ENCODE results near the gene TLK1. TPM values are rescaled to one million over a fixed set of nuclear protein-coding genes. Genes with fewer than 3 reads are reported as not detected.

The TLK1 gene
- total RNA-seq, 1 donor from 2014 or later, result 32.2 TPM

- no peak for DNase-seq (ENCODE audit: low spot score in 2 of 2)
- intact Hi-C loops (cut with DNase I), result no loop called here
- TF ChIP-seq CTCF (IDR thresholded peaks at IDR 0.05), result no peak
- H3K36me3 ChIP-seq, result no peaks in the 10 kb centered on the region
- H3K27me3 ChIP-seq, result no peaks in the 10 kb centered on the region
- no peaks in the 10 kb centered on the region for H3K9me3 ChIP-seq
- H3K27ac ChIP-seq, result no peak overlapping the region
- peaks cover 0 to 7% of the 10 kb centered on the region in 2 donors for H3K4me1 ChIP-seq
- H3K4me3 ChIP-seq, result no peak overlapping the region
These were observed 6.3 kb downstream of the TLK1 start for GRCh38 chr2:171154348-171154747.

GRCh38 chr2:171150694-171151285 lies 9.9 kb downstream of the TLK1 start:
- intact Hi-C loops (cut with DNase I), result no loop called here
- H3K9me3 ChIP-seq, result no peaks in the 10 kb centered on the region
- H3K36me3 ChIP-seq, result no peaks in the 10 kb centered on the region
- TF ChIP-seq CTCF (IDR thresholded peaks at IDR 0.05), result no peak
- H3K4me3 ChIP-seq, result no peak overlapping the region
- H3K4me1 ChIP-seq, result no peaks in the 10 kb centered on the region
- H3K27me3 ChIP-seq, result no peaks in the 10 kb centered on the region
- DNase-seq (ENCODE audit: low spot score in 2 of 2), result no peak
- no peak overlapping the region for H3K27ac ChIP-seq

GRCh38 chr2:171149986-171150693 lies 10.6 kb downstream of the TLK1 start:
- no peak for TF ChIP-seq CTCF (IDR thresholded peaks at IDR 0.05)
- Histone ChIP-seq H3K36me3 (no peaks in the 10 kb centered on the region), H3K27ac (no peak overlapping the region), H3K4me3 (no peak overlapping the region), H3K4me1 (no peaks in the 10 kb centered on the region), H3K27me3 (no peaks in the 10 kb centered on the region), H3K9me3 (no peaks in the 10 kb centered on the region)
- DNase-seq (ENCODE audit: low spot score in 2 of 2), result no peak
- intact Hi-C loops (cut with DNase I), result no loop called here

DNA sequence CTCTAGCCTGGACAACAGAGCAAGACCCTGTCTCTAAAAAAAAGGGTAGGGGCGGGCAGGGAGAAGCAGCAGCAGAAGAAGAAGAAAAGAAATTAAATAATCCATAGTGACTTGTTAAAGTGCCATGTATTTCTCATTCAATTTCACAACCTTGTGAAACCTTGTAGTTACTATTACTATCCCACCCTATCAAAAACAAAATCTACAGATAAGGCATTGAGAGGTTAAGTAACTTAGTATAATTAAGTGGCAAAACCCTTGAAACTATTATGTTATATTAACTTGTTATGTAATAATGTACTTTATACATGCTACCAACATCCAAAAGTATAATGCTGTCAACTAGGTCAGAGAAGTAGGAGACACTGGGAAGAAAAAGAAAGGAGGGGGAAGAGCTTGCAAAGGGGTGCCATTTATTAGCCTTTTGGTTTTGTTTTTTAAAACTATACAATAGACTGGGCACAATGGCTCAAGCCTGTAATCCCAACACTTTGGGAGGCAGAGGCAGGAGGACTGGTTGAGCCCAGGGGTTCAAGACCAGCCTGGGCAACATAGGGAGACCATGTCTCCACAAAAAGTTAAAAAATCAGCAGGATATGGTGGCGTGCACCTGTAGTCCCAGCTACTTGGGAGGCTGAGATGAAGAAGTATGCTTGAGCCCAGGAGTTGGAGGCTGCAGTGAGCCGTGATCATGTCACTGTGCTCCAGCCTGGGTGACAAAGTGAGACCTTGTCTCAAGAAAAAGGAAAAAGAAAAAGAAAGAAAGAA lies 11.3 kb downstream of the TLK1 start:
- H3K4me1 ChIP-seq, result no peaks in the 10 kb centered on the region
- DNase-seq (ENCODE audit: low spot score in 2 of 2), result no peak
- H3K4me3 ChIP-seq, result no peak overlapping the region

GRCh38 chr2:171147081-171147480 lies 13.6 kb downstream of the TLK1 start:
- intact Hi-C loops (cut with DNase I), result no loop called here
- TF ChIP-seq CTCF (IDR thresholded peaks at IDR 0.05), result no peak
- Histone ChIP-seq H3K27me3 (no peaks in the 10 kb centered on the region), H3K4me1 (no peaks in the 10 kb centered on the region), H3K27ac (no peak overlapping the region), H3K36me3 (no peaks in the 10 kb centered on the region), H3K9me3 (no peaks in the 10 kb centered on the region), H3K4me3 (no peak overlapping the region)
- no peak for DNase-seq (ENCODE audit: low spot score in 2 of 2)

More for the DNA sequence above, 11.3 kb downstream of the TLK1 start:
- no peak for TF ChIP-seq CTCF (IDR thresholded peaks at IDR 0.05)
- intact Hi-C loops (cut with DNase I), result no loop called here
- Histone ChIP-seq H3K27me3 (no peaks in the 10 kb centered on the region), H3K27ac (no peak overlapping the region), H3K36me3 (no peaks in the 10 kb centered on the region), H3K9me3 (no peaks in the 10 kb centered on the region)

Data from ascending aorta (tissue), 2 donors.